PC-3 (cell line): ENCODE data around the gene PKP3. TPM values are rescaled to one million over a fixed set of nuclear protein-coding genes. Genes with fewer than 3 reads are reported as not detected.

Source experiments
- ATAC-seq: fragments of 200-7000 bp; cut with Tn5 transposase; 2 replicates; pipeline ENCODE4 v1.9.1; 2020; ENCODE audit warnings: mild to moderate bottlenecking, moderate library complexity
- BruUV-seq: library from RNA; stranded (reverse); fragments of 400-500 nt; replicated peaks from 2 replicates; lab custom pipeline; 2021; lab: Mats Ljungman, UMichigan
- CTCF ChIA-PET: fragments of 300-600 bp; sonication (Branson Sonifier 250); formaldehyde crosslinking; loops from one replicate; lab custom pipeline; 2022; ENCODE audit warnings: antibody characterized with exemption; lab: Charles Lee
- POLR2A ChIA-PET: fragments of 300-600 bp; sonication (Branson Sonifier 250); formaldehyde crosslinking; loops from one replicate; lab custom pipeline; 2022; ENCODE audit warnings: antibody characterized with exemption; ENCODE audit not compliant: unreplicated experiment; lab: Charles Lee
- DNase-seq: peaks from one replicate; pipeline ENCODE4 v3.0.0-alpha.2; 2015
- H2AFZ ChIP-seq: fragments of 300-600 bp; sonication (generic); 2 replicates; pipeline ENCODE4 v1.6.0; 2016; ENCODE audit warnings: antibody characterized with exemption, low read length
- H3F3A ChIP-seq: fragments of 300-600 bp; sonication (generic); one replicate; pipeline ENCODE4 v1.6.0; 2017; ENCODE audit warnings: antibody characterized with exemption, low read length, control low read depth, mild to moderate bottlenecking; ENCODE audit not compliant: unreplicated experiment
- H3K27ac ChIP-seq: fragments of 300-600 bp; sonication (generic); 2 replicates; pipeline ENCODE4 v1.5.1; 2016; ENCODE audit warnings: mild to moderate bottlenecking, low read length
- H3K27me3 ChIP-seq: fragments of 300-600 bp; sonication (generic); 2 replicates; pipeline ENCODE4 v1.6.1; 2016; ENCODE audit warnings: low read length, mixed read lengths
- H3K36me3 ChIP-seq: fragments of 300-600 bp; sonication (generic); 2 replicates; pipeline ENCODE4 v1.6.1; 2016; ENCODE audit warnings: low read depth, mixed run types, low read length, mixed read lengths
- H3K4me1 ChIP-seq: fragments of 300-600 bp; sonication (generic); 2 replicates; pipeline ENCODE4 v1.5.1; 2016; ENCODE audit warnings: low read length; ENCODE audit not compliant: insufficient read depth
- H3K4me2 ChIP-seq: fragments of 300-600 bp; sonication (generic); 2 replicates; pipeline ENCODE4 v1.6.0; 2016; ENCODE audit warnings: low read length
- H3K4me3 ChIP-seq: fragments of 300-600 bp; sonication (generic); 2 replicates; pipeline ENCODE4 v1.5.1; 2016; ENCODE audit warnings: mild to moderate bottlenecking, low read length, mixed read lengths
- H3K79me2 ChIP-seq: fragments of 300-600 bp; sonication (generic); 2 replicates; pipeline ENCODE4 v1.6.1; 2017; ENCODE audit warnings: low read length, mixed read lengths
- H3K9ac ChIP-seq: fragments of 300-600 bp; sonication (generic); 2 replicates; pipeline ENCODE4 v1.6.0; 2016; ENCODE audit warnings: mild to moderate bottlenecking, low read length
- H3K9me2 ChIP-seq: fragments of 300-600 bp; sonication (generic); replicated peaks from 2 replicates; pipeline ENCODE4 v1.6.1; 2016; ENCODE audit warnings: mixed run types, low read length, mixed read lengths
- H3K9me3 ChIP-seq: fragments of 300-600 bp; sonication (generic); 2 replicates; pipeline ENCODE4 v1.6.1; 2016; ENCODE audit warnings: low read length, mixed read lengths
- H4K20me1 ChIP-seq: fragments of 300-600 bp; sonication (generic); 2 replicates; pipeline ENCODE4 v1.6.1; 2016; ENCODE audit warnings: low read length, mixed read lengths
- CTCF ChIP-seq: fragments of 300-600 bp; sonication (generic); conservative IDR thresholded peaks from 2 replicates; pipeline ENCODE4 v1.5.1; 2017; ENCODE audit warnings: antibody characterized with exemption, low read depth, mild to moderate bottlenecking, low read length
- EZH2 ChIP-seq: fragments of 300-600 bp; sonication (generic); IDR thresholded peaks from one replicate; pipeline ENCODE4 v1.6.1; 2017; ENCODE audit warnings: antibody characterized with exemption, mild to moderate bottlenecking, low read length; ENCODE audit not compliant: unreplicated experiment
- EZH2phosphoT487 ChIP-seq: fragments of 300-600 bp; sonication (generic); IDR thresholded peaks from 2 replicates; pipeline ENCODE4 v1.6.1; 2018; ENCODE audit warnings: mild to moderate bottlenecking, antibody characterized with exemption, low read length, borderline replicate concordance
- intact Hi-C: fragments of 100-400 bp; cut with micrococcal nuclease; formaldehyde crosslinking; loops from 2 replicates; pipeline ENCODE4 v1.9.0; 2023
- total RNA-seq: library from RNA; depleted of rRNA; stranded (reverse); fragments of >200 nt; gene quantifications from 2 replicates; pipeline ENCODE4 v1.2.3, GENCODE V29; 2014

The PKP3 gene
- total RNA-seq, 1 experiment from 2014 or later = 218 TPM

DNA sequence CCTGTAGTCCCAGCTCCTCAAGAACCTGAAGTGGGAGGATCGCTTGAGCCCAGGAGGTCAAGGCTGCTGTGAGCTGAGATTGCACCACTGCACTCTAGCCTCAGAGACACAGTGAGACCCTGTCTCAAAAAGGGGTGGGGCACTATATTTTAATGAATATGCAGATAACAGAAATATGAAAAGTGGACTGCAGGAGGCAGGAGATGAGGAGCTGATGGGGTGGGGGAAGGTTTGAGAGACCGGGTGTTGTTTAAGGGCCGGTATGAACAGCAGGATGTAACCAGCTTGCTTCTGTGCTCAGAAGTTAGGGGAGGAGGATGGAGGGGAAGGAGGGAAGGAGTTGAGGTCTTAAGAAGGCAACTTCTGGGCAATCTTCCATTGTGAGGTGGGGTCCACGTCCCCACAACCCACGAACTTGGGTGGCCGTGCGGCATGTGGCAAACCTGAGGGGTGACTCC is 26.0 kb upstream of the PKP3 start:
- BruUV-seq = no TSS peak

DNA sequence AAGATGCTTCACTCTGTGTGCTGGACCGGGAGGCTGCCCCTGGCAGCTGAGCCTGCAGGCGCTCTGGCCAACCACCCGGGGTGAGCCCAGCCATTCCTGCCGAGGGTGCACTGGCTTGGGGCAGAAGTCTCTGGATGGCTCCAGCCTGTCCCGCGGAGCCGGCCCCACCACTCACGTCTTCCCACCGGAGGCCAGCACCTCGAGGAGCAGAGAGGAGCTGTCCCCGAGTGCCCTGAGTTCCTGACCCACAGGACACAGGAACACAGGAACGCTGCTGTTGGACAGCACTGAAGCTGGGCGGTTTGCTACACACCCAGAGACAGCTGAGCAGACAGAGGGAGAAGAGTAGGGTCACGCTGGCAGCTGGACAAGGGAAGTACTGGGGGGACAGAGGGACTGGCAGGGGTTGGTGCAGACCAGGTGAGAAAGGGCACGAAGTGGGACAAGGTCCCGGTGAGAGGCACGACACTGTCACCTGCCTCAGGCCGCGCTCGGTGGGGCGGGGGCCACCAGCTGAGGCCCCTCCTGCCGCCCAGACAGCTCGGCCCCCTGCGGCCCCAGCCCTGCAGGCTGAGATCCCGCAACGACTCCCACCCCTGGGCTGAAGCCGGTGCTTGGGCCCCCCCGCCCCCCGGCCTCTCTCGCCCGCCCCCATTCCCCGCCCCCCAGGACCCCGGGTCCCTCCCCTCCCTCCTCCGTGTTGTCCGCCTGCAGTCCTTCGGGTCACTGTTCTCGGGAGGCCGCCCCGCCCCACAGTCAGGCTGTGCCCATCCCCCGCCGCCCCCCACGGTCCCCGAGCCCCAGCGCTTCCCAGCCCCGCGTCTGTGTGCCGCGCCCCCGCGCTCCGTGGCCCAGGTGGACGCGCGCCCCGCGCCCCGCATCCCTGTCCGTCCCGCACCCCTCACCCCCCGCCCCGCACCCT is 25.3 kb upstream of the PKP3 start:
- CTCF ChIA-PET = interaction anchor here (1.3 kb wide), 1 partner anchor 26 kb away, joined by 4 read pairs; the partner anchor contains the start of gene PKP3
- POLR2A ChIA-PET = interaction anchor here (0.5 kb wide), 1 partner anchor 131 kb away, joined by 4 read pairs; no protein-coding TSS in a partner anchor
- ATAC-seq = peak; percentile 50
- Histone ChIP-seq H2AFZ (peak overlapping the region; percentile 73), H3K27ac (no peak overlapping the region), H3F3A (no peaks in the 10 kb centered on the region), H4K20me1 (no peaks in the 10 kb centered on the region), H3K9ac (no peak overlapping the region), H3K27me3 (no peaks in the 10 kb centered on the region), H3K79me2 (peaks cover 10% of the 10 kb centered on the region), H3K36me3 (no peaks in the 10 kb centered on the region), H3K4me1 (peaks cover 9% of the 10 kb centered on the region; the same call in 1 of the 2 replicates), H3K9me3 (no peaks in the 10 kb centered on the region), H3K9me2 (no peaks in the 10 kb centered on the region), H3K4me3 (peak overlapping the region; percentile 60), H3K4me2 (peak overlapping the region; percentile 87)
- peak; percentile 22 for DNase-seq
- TF ChIP-seq EZH2 = no peak
- no peak for TF ChIP-seq CTCF
- TF ChIP-seq EZH2phosphoT487 = no peak
- no TSS peak for BruUV-seq
- intact Hi-C loops = loop anchor here (2.0 kb wide), 1 partner anchor 76 kb away; no protein-coding TSS in a partner anchor

More for the DNA sequence above, 26.0 kb upstream of the PKP3 start:
- CTCF ChIA-PET = interaction anchor here (1.3 kb wide), 1 partner anchor 26 kb away, joined by 4 read pairs; the partner anchor contains the start of gene PKP3
- Histone ChIP-seq H2AFZ (peak overlapping the region; percentile 73; the same call in 1 of the 2 replicates), H3K27me3 (no peaks in the 10 kb centered on the region), H3K36me3 (no peaks in the 10 kb centered on the region), H4K20me1 (no peaks in the 10 kb centered on the region), H3K4me1 (peaks cover 9% of the 10 kb centered on the region; the same call in 1 of the 2 replicates), H3F3A (no peaks in the 10 kb centered on the region), H3K4me2 (peak overlapping the region; percentile 87), H3K4me3 (peak overlapping the region; percentile 60; the same call in 1 of the 2 replicates), H3K9me3 (no peaks in the 10 kb centered on the region), H3K9me2 (no peaks in the 10 kb centered on the region), H3K27ac (no peak overlapping the region), H3K79me2 (peaks cover 10% of the 10 kb centered on the region), H3K9ac (no peak overlapping the region)
- TF ChIP-seq EZH2 = no peak
- TF ChIP-seq CTCF = no peak
- no peak for TF ChIP-seq EZH2phosphoT487
- intact Hi-C loops = loop anchor here (2.0 kb wide), 1 partner anchor 77 kb away; no protein-coding TSS in a partner anchor
- no peak for ATAC-seq
- DNase-seq = no peak
- POLR2A ChIA-PET = interaction anchor here (0.5 kb wide), 1 partner anchor 131 kb away, joined by 4 read pairs; no protein-coding TSS in a partner anchor
